GM12873 (cell line): ENCODE results near the gene FPGS.

Source experiments
- CTCF ChIP-seq: IDR thresholded peaks from 2 replicates; pipeline ENCODE4 v1.5.1; 2012; ENCODE audit warnings: low read depth, mild to moderate bottlenecking, moderate library complexity, low read length, control low read depth; ENCODE audit not compliant: insufficient read depth; ENCODE audit errors: missing control alignments

FPGS gene

GRCh38 chr9:127786773-127787104, 15.9 kb upstream of the FPGS start:
- TF ChIP-seq CTCF = peak; percentile 40

GRCh38 chr9:127788337-127789011, 14.2 kb upstream of the FPGS start:
- TF ChIP-seq CTCF = no peak

GRCh38 chr9:127789179-127789578, 13.5 kb upstream of the FPGS start:
- no peak for TF ChIP-seq CTCF

- no peak for TF ChIP-seq CTCF
Observed at GRCh38 chr9:127790094-127790855, 12.4 kb upstream of the FPGS start.

GRCh38 chr9:127791085-127791484, 11.6 kb upstream of the FPGS start:
- no peak for TF ChIP-seq CTCF

- no peak for TF ChIP-seq CTCF
Observed at GRCh38 chr9:127792417-127793031, 10.2 kb upstream of the FPGS start.

- no peak for TF ChIP-seq CTCF
Observed at GRCh38 chr9:127793093-127793708, 9.5 kb upstream of the FPGS start.
